Lower leg skin (tissue), 3 donors: Measurements from ENCODE around the gene PDGFRA.

ENCODE experiments used
- POLR2A ChIP-seq, 2 donors: fragments of 450-650 bp; IDR thresholded peaks; one replicate each; pipeline ENCODE4 v1.6.1; 2016 to 2017; ENCODE audit warnings: antibody characterized with exemption in 2 of 2, mild to moderate bottlenecking in 1 of 2, moderate library complexity in 1 of 2
- TF ChIP-seq, protein P1 (sequence below), 3 donors: fragments of 450-650 bp; IDR thresholded peaks; one replicate each; pipeline ENCODE4 v1.5.1; 2016; ENCODE audit warnings: antibody characterized with exemption in 3 of 3, mild to moderate bottlenecking in 3 of 3, moderate library complexity in 2 of 3

DNA sequence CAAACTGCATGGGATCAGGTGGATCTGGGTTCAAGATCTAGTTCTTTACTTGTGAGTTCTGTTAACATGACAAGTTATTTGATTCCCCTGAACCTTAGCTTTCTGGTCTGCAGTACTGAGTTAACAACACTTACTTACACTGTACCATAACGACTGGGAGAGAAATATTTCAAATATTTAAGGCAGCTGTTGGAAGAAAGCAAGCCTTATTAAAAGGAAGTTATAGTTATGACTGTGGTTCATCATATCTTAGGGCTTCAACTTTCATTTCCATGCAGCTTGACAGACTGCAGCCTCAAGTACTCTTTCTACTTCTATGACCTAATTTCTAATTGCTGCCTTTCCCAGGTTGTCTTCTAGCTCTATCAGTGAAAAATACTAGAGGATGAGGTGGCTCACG, 40.0 kb upstream of the PDGFRA start:
- TF ChIP-seq, protein P1, sequence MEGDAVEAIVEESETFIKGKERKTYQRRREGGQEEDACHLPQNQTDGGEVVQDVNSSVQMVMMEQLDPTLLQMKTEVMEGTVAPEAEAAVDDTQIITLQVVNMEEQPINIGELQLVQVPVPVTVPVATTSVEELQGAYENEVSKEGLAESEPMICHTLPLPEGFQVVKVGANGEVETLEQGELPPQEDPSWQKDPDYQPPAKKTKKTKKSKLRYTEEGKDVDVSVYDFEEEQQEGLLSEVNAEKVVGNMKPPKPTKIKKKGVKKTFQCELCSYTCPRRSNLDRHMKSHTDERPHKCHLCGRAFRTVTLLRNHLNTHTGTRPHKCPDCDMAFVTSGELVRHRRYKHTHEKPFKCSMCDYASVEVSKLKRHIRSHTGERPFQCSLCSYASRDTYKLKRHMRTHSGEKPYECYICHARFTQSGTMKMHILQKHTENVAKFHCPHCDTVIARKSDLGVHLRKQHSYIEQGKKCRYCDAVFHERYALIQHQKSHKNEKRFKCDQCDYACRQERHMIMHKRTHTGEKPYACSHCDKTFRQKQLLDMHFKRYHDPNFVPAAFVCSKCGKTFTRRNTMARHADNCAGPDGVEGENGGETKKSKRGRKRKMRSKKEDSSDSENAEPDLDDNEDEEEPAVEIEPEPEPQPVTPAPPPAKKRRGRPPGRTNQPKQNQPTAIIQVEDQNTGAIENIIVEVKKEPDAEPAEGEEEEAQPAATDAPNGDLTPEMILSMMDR (IDR thresholded peaks at IDR 0.05): no peak
- no peak for TF ChIP-seq POLR2A (IDR thresholded peaks at IDR 0.05)
